ENCODE measurements around the gene GRIN3A.
"Not testable (repeated sequence)": the region's sequence is repeated elsewhere in the genome, so short reads cannot be mapped to it uniquely, and the experiment has no call there.

GRIN3A gene

DNA sequence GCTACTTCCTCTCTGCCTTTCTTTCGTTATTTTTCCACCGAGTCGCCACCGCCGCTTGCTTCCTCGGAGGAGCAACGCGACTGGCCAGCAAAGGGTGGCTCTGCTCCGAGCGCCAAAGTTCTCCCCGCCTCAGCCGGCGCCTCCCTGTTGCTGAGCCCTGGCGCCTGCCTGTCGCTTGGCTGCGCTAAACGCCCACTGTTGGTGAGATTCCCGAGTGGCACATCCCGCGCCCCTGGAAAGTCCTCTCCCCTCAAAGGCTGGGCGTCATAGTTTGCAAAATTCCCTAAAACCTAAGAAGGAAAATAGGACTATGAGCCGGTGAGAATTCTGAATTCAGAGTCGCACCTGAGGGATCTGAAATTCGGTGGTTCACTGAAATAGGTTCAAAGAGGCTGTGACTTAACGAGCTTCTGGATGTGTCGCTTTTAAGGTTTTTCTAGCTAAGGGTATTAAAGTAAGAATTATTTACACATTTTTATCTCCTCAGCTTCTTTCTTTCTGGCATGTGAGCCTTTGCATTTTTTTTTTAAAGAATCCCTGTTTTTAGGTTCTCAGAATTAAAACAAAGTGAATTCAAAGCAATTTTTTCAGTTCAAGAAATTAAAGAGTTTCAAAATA is at the start of gene GRIN3A:
TSS of gene GRIN3A (minus strand) at position 82 of the 618 bp plus-strand sequence. CDS start 668 bp downstream, outside the sequence.
- DNase-seq, result no peak

DNA sequence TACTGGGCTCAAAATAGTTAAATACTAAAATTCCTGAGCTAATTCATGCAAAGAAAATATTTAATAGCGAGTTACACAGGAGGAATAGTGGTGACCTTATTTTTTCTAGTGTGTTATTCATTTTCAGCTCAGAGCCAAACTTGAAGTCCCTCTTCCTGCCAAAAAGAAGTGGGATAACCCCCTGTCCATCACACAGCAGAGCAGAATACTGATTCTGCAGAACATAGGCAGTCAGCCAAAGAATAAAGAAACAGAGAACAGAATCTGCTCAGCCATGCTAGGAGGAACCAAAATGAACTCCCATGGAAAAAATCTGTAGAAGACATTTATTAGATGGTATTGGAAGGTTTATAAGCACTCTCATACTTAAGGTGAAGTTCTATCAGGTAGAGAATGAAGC is 49.4 kb upstream of the GRIN3A start:
- DNase-seq, result no peak

DNA sequence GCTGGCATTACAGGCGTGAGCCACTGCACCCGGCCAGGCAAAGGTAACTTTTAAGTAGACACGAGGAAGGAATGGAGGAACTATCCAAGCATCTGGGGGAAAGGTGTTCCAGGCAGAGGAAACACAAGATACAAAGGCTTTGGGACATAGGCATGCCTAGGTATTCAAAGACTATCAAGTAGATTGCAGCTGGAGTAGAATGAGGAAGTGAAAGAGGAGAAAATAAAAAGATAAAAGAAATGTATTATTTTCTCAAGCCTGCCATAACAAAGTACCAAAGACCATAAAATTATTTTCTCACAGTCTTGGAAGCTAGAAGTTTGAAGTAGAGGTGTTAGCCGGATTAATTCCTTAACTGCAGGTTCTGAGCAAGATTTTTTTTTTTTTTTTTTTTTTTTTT is 39.9 kb upstream of the GRIN3A start:
- no peak for DNase-seq

DNA sequence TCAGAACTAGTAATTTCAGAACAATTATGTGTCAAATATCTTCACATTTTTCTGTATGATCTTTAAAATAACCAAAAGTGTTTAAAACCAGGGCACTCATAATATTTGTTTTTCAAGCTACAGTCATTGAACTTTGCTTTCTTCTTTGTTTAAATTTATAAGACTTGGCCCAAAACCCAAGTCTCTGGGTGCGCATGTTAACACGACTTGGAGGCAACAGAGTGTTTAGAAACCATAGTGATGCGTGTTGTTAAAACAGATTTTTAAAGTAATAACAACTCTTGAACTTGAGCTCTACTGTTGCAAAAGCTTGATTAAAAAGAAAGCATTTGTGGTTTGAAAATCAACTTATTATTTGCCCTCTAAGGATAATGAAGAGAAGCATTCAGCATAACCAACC is 26.0 kb upstream of the GRIN3A start:
- DNase-seq, result no peak

DNA sequence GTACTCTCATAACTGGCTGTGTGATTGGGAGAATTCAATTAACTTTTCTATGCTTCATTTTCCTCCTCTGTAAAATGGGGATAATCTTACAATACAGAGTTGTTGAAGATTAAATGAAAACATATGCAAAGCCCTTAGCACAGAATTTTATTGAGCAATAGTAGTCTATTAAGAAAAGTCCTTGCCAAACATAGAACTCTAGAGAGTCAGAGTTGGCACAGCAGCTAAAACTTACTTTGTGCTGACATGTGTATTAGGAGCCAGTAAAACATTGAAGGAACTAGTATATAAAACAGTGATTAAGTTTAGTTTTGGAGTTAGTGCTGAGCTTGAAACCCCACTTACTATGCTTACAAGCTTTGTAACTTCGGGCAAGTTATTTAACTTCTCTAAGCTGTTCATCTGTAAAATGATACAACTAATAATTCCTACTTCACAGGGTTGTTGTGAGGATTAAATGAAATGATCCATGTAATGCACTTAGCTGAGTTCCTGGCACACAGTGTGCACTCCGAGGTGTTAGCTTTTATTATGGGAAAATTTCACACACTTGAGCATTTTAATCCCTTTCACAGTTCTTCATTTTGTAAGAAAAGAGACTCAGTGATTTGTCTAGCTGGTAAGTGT is 20.0 kb upstream of the GRIN3A start:
- no peak for DNase-seq

DNA sequence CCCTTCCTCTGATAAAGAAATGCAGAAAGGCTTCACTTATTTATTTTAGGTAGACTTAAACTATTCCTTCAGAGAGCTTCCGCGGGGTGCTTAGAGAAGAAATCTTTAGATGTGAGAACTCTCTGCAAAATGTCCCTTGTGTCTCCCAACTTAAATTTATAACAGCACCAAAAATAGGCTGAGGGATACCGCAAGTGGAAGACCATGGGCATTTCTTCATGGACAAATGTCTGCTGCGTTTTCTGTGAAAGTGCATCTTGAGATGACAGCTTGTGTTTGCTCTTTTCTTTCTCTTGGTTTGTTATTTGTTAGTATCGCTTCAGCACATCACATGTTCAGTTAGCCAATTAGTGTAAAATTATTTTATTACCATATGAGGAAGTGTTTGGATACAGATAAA is 15.3 kb upstream of the GRIN3A start:
- DNase-seq, result no peak

DNA sequence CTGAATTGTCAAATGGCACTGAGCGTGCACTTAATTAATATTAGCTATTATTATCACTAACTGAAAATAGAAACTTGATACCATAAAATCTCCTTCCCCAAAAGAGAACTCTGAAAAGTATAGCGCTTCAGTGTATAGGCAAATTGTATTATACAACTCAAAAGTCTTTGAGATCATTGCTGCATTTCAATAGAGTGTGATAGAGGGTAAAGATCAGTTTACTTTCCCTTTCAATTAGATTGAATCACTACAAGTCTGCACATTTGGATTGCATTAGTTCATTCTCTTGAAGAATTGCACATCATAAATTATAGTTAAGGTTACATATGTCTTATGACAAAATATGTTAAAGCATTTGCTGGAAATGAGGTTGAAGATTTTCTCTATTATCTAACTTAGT is 13.4 kb upstream of the GRIN3A start:
- DNase-seq, result no peak

DNA sequence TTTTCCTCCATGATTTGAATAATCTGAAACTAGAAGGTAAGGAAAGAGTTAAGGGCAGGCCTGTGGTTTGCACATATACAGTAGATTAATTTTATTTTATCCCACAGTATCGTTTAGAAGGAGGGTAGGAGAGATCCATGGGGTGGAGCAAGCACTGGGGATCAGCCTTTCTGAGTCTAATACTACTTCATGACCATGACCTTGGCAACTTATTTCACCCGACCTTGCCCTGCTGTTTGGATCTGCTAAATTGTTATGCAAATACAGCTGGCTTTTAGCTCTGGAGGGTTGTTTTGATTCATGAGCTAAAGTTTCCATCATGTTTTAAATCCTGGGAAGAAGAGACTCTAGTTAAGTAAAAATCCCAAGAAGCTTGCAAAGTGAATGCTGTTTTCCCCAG is 864 bp upstream of the GRIN3A start:
- DNase-seq, result no peak

DNA sequence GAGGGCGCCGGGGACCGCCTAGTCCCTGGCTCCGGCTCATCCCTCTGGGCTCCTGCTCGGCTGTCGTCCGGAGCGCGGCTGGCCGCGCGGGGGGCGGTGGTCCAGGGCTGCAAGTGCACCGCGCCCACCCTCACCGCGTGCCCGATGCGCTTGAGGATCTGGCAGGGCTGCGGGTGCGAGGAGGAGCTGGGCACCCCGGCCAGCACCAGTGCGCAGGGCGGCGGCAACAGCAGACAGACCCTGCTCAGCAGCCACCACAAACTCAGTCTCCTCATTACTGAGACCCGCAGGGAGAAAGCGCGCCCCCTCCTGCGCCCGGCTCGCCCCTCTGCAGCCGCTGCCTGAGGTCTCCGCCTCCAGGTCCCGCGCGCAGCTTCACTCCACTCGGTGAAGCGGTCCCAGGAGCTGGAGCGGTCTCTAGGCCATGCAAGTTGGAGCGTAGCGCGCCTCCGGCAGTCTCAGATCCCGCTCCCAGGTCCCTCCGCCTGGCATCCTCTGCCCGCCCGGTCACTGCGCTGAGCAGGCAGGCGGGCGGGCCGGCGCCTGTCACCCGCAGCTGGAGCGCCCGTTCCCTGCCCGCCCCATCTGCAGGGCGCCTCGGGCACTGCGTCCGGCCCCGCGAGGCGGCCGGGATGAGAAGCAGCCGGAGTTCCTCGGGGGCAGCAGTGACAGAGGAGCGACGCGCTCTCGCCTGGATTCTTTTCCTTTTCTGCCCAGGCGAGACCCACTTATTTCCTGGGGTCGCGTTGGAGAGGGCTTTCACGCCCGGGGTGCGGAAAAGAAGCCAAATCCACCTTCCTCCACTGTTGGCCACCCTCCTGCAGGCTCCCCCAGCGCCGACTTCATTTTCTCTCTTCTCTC is 512 bp downstream of the GRIN3A start:
- no peak for DNase-seq

DNA sequence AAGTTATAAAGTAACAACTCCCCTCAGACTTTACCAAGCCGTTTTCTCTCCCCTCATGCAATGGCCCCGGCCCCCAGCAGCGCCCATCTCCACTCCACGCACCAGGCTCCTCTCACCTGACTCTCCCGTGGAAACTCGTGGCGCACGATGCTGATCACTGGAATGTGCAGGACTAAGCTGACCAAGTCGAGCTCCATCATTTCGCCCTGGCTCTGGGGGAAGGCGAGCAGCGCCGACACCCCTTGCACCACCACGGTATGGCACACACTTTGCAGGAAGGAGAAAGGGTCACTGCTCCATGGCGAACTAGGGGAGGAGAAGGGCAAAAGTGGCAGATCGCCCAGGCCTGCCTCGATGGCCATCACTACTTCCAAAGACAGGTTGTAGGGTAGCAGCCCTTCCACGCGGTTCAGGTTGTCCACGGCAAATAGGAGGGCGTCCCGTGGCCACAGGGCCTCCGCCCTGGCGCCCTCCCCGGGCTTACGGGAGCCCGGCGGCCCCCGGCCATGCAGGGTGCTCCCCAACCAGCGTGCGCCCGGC is 1.2 kb downstream of the GRIN3A start:
- no peak for DNase-seq

DNA sequence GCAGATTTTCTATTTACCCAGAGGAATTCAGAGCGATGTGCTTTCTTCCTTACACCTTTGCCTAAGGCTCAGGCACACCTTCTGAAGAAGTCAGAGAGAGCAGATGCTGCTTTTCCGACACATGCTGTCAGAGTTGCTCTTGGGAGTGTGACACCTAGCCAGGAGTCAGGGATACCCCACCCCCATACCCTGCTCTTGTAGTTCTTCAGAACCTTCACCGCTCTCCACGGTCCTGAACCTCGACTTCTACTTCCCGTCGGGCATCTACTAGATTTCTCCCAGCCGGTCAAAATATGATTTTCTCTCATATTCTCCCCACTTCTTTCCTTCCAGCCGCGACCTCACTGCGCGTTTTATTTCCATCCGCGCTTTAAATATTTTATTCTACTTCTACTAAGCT is 1.7 kb downstream of the GRIN3A start:
- DNase-seq, result no peak

DNA sequence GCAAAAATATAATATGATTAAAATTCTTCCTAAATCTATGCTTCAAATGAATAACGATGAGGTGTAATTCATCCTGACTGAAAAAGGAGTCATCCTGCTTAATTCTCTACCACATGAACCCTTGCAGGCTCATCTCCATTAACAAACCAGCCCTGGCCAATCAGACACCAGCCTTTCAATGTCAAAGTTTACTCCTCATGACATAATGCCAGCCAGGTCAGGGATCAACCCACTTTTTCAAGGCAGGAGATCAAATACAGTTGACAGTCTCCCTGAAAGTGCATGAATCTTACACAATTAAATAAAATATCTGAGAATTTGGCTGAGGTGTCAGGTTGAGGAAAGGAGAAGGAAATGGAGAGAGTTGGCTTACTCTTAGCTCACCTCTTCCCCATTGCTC is 7.0 kb downstream of the GRIN3A start:
- DNase-seq, result no peak

DNA sequence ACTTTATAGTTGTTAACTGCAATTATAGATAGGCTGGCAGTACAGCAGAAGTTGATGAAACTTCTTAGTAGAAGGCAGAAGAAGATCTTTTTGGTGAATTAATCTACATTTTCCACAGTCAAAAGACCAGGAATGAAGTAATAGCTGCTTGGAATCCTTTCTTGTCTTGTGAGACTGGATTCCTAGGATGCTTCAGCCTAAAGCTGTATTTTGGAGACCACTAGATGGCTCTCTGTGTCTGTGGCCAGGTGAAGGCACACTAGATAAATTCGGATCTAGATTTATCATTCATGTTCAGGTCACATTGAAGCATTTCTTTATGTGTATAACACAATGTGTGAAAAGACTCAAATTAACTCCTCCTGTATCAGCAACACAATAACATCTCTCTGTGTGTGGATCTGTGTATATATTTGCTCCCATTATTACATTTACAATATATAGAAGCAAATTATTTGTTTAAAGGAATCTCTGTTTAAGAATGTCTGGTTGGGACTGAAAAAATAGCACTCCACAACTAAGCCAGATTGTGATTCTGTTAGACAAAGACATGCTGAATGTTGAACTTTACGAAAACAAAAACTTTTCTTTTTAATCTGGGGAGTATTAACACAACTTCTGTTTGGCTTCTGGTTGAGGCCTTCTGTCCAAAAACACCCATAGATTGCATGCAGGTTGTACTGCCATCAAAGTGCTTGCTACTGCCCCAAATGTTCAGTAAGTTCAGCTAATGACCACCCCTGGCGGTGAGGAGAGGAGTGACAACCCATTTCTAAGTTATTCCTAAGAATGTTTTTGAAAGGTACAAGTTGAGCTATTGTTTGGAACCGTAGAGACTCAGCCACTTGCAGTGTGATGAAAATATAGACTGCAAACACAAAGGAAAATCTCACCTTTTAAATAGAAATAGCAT is 10.6 kb downstream of the GRIN3A start:
- DNase-seq, result no peak

DNA sequence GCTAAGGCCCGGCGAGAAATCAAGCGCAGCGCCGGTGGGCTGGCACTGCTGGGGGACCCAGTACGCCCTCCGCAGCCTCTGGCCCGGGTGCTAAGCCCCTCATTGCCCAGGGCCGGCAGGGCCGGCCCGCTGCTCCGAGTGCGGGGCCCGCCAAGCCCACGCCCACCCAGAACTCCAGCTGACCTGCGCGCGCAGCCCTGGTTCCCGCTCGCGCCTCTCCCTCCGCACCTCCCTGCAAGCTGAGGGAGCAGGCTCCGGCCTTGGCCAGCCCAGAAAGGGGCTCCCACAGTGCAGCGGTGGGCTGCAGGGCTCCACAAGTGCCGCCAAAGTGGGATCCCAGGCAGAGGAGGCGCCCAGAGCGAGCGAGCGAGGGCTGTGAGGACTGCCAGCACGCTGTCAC is 14.2 kb downstream of the GRIN3A start:
- DNase-seq, result not testable (repeated sequence)

DNA sequence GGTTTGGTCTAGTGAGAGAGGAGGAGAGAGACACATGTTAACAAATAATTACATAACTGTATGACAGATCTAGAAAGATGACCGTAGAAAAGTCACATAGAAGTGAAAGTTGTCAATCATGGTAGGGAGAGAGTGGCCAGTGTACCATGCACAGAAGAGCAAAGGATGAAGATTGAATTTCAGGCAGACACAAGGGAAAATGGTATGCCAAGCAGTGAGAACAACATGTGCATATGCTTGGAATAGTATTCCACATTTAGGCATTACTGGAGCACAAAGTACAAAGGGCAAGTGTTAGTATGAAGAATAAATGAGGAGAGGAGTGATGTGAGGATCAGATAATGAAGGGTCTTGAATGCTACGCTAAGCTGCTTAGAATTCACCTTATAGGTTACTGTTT is 20.3 kb downstream of the GRIN3A start:
- no peak for DNase-seq

DNA sequence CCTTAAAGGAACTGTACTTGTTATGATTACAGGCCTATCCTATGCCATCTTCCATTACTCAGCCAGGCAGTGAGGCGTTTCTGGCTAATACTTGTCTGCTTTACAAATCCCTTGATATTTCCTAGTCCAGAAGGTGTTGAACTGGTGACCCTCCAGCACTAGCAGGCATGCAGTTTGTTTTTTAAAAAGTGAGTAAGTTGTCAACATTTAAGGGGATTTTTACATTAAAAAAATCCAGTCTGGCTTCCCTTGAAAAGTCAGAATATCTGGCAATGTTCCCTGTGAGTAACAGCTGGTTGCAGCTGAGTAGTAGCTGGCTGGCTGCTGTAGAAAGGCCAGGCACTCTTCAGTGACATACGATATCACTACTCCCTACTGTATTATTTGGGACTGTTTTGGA is 21.8 kb downstream of the GRIN3A start:
- no peak for DNase-seq

DNA sequence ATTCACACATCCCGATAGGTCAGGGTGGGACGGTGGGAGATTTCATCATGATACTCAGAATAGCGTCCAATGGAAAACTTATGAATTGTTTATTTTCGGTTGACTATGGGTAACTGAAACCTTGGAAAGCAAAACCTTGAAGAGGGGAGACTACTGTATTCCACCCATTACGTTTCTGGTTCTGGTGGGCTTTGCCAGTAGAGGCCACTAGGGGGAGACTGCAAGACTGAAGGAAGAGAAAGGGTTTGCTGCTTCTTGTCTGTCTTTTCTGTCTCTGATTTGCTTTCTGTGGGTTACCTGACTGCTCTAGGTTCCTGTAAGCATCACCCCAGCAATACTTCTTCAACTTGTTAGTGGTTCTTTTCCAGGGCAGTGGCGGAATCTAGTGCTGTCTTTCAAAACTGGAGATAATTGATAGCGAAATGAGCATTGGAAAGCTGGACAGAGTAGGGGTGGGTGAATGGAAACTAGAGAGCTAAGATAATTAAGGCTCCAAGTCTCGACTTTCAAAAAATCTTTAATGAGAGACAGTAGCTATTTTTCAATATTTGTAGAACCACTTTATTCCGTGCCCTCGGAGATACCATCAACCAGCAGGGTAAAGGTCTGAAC is 27.0 kb downstream of the GRIN3A start:
- peak; percentile 3 to 17 for DNase-seq

DNA sequence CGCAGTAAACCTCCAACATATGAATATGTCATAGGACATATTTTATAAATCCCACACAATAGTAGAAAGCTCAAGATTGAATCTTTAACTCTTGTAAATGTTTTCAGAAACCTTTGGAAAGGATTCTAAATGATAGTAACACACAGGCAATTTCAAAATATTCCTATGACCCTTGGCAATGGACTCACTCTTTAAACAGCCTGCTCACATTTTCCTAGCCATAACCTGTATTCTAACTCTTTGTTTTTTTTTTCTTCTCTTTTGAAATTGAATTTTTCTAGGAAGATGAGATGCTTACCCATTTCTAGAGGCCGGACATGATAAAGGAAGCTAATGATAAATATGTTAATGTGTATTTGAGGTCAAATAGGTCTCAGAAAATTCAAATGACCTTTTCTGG is 29.6 kb downstream of the GRIN3A start:
- no peak for DNase-seq

DNA sequence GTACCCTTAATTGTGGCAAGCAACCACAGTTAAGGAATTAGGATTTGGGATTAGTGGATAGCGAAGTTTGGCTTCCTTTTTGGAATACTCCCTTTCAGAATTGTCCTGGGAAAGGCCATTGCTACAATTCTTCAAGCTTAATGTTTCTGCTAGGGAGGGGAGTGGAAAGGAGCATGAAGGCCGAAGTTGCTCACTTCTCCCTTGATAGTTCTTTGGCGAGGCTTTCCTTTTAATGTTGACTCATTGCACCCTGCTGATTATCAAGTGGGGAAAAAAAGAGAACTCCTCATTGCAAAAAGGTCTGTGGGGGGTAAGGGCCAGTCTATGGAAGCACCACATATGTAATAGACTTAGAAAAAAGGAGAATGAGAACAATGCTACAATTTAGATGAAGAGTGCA is 30.7 kb downstream of the GRIN3A start:
- no peak for DNase-seq

DNA sequence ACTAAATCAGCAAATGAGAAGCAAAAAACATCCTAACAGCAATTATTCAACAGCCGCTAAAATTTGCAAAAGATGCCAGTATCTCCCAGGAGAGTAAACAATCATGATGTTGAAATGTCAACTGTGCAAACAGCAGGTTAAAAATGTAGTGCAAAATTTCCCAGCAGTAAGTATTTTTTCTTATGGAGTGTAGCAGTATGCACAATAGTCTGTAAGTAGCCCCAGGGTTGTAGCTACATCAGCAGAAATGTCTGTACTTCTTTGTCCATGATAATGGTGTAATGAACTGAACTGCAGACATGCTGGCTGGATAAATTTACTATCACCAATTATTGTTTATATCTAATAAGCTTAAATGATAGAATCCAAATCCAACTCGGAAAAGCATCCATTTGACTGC is 31.4 kb downstream of the GRIN3A start:
- DNase-seq, result no peak

DNA sequence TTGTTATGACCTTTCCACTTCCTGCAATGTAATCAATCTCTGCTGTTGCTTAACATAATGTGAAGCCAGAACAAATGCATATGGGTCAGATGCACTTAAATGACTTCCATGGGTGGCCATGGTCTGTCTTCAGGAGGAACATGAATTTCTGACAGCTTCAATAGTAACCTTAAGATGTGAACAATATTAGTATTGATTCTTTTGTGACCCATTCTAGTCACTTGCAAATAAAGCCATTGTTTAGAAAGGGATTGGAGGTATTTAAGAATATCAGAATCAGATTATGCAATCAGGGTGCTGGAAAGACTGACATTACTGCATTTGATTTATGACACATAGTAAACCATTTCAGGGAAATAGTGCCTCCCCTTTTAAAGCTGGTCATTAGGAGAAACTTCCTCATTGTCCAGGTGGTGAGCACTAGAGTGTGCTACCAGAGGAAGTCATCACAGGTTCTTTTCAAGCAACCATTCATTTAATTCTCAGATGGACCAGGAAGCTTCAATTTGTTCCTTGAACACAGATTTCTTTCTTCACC is 32.1 kb downstream of the GRIN3A start:
- DNase-seq, result no peak

DNA sequence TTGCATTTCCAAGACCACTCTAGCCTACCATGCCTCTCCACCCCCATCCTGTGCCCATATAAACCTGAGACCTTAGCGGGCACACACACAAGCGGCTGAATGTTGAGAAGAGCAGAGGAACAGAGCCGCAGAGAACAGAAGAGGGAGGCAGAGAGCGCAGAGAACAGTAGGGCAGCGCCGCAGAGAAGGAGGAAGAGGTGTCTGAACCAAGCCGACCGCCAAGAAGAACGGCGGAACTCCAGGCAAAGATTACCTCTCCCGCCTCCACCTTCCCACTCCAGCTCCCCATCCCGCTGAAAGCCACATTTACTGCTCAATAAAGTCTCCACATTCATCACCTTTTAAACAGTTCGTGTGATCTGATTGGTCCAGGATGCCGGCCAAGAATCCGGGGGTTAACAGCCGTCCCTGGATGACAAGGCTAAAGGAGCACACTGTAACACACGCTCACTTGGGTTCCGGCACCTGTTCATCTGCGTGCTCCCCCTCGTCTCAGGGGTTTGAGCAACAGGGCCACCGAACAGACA is 33.2 kb downstream of the GRIN3A start:
- DNase-seq, result peak; percentile 8 to 10

Measured in activated CD4-positive, alpha-beta T cell treated with anti-CD3 and anti-CD28 coated beads, Interleukin-2, amount 50 U/mL, for 4 hours (primary cell).